Measurements from ENCODE around the gene ZNF438.

- TF ChIP-seq NR2F2 (IDR thresholded peaks at IDR 0.05; ENCODE audit: borderline replicate concordance, low read depth) (no peak), KDM1A (CRISPR knock-in tag; IDR thresholded peaks at IDR 0.05) (no peak), REST (IDR thresholded peaks at IDR 0.05; ENCODE audit: borderline replicate concordance in 1 of 2, low read depth in 1 of 2, low read length in 2 of 2) (no peak), CTCF (CRISPR knock-in tag; IDR thresholded peaks at IDR 0.05) (no peak), ZNF367 (CRISPR knock-in tag; IDR thresholded peaks at IDR 0.05; ENCODE audit: borderline replicate concordance) (no peak), ZNF274 (CRISPR knock-in tag; IDR thresholded peaks at IDR 0.05) (no peak), REPIN1 (CRISPR knock-in tag; IDR thresholded peaks at IDR 0.05; ENCODE audit: borderline replicate concordance, low read depth) (no peak), XBP1 (CRISPR knock-in tag; IDR thresholded peaks at IDR 0.05) (no peak), SIX1 (CRISPR knock-in tag; IDR thresholded peaks at IDR 0.05; ENCODE audit: borderline replicate concordance) (no peak), POLR2AphosphoS5 (IDR thresholded peaks at IDR 0.05; ENCODE audit: low read depth, low read length) (no peak)
These were observed 163.1 kb downstream of the ZNF438 start for GRCh38 chr10:30868611-30869010.

Measured in HepG2 (cell line).